GM23338 (cell line): Measurements from ENCODE around the gene CNDP2. TPM values are rescaled to one million over a fixed set of nuclear protein-coding genes. Genes with fewer than 3 reads are reported as not detected.

Experiments used
- ATAC-seq: fragments of 200-7000 bp; cut with Tn5 transposase; 3 replicates; pipeline ENCODE4 v1.9.1; 2020
- DNase-seq: peaks from one replicate; pipeline ENCODE4 v3.0.0-alpha.2; 2015; ENCODE audit warnings: low spot score
- H2AFZ ChIP-seq: fragments of 200-600 bp; sonication (generic); 2 replicates; pipeline ENCODE4 v1.8.0; 2016; ENCODE audit warnings: antibody characterized with exemption, mild to moderate bottlenecking, moderate library complexity
- H3F3A ChIP-seq: fragments of 200-600 bp; sonication (generic); replicated peaks from 2 replicates; pipeline ENCODE4 v1.8.0; 2017; ENCODE audit warnings: antibody characterized with exemption, mixed run types, low read depth
- H3K27ac ChIP-seq: fragments of 200-600 bp; sonication (generic); 2 replicates; pipeline ENCODE4 v1.6.1; 2016; ENCODE audit warnings: low read depth
- H3K27me3 ChIP-seq: fragments of 200-600 bp; sonication (generic); 2 replicates; pipeline ENCODE4 v1.8.0; 2016; ENCODE audit warnings: mild to moderate bottlenecking, mixed run types, moderate library complexity; ENCODE audit not compliant: insufficient read depth
- H3K36me3 ChIP-seq: fragments of 200-600 bp; sonication (generic); 2 replicates; pipeline ENCODE4 v1.8.0; 2016; ENCODE audit warnings: mild to moderate bottlenecking; ENCODE audit not compliant: insufficient read depth
- H3K4me1 ChIP-seq: fragments of 200-600 bp; sonication (generic); 2 replicates; pipeline ENCODE4 v1.8.0; 2016; ENCODE audit warnings: mild to moderate bottlenecking, moderate library complexity; ENCODE audit not compliant: insufficient read depth
- H3K4me2 ChIP-seq: fragments of 200-600 bp; sonication (generic); 2 replicates; pipeline ENCODE4 v1.7.1; 2017; ENCODE audit warnings: mixed run types
- H3K4me3 ChIP-seq: fragments of 200-600 bp; sonication (generic); 2 replicates; pipeline ENCODE4 v1.6.1; 2016; ENCODE audit warnings: mixed run types
- H3K79me2 ChIP-seq: fragments of 200-600 bp; sonication (generic); replicated peaks from 2 replicates; pipeline ENCODE4 v1.8.0; 2017; ENCODE audit warnings: mild to moderate bottlenecking; ENCODE audit not compliant: insufficient read depth
- H3K9me2 ChIP-seq: fragments of 200-600 bp; sonication (generic); 2 replicates; pipeline ENCODE4 v1.8.0; 2017; ENCODE audit not compliant: insufficient read depth
- H4K20me1 ChIP-seq: fragments of 200-600 bp; sonication (generic); replicated peaks from 2 replicates; pipeline ENCODE4 v1.8.0; 2017; ENCODE audit warnings: mild to moderate bottlenecking; ENCODE audit not compliant: insufficient read depth
- H3K27ac Mint-ChIP-seq: 2 replicates; pipeline ENCODE4 v1.8.0; 2020; ENCODE audit warnings: inconsistent platforms, mild to moderate bottlenecking, moderate library complexity, mixed read lengths
- H3K27me3 Mint-ChIP-seq: 3 replicates; pipeline ENCODE4 v1.8.0; 2022; ENCODE audit warnings: low read depth, mild to moderate bottlenecking, moderate library complexity, mixed read lengths, inconsistent platforms; ENCODE audit not compliant: insufficient read depth, poor library complexity
- H3K36me3 Mint-ChIP-seq: 3 replicates; pipeline ENCODE4 v1.8.0; 2021; ENCODE audit warnings: low read depth, mild to moderate bottlenecking, inconsistent platforms, moderate library complexity, mixed read lengths
- H3K4me1 Mint-ChIP-seq: 3 replicates; pipeline ENCODE4 v1.8.0; 2020; ENCODE audit warnings: mild to moderate bottlenecking, inconsistent platforms, mixed read lengths
- H3K4me3 Mint-ChIP-seq: 3 replicates; pipeline ENCODE4 v1.8.0; 2021; ENCODE audit warnings: moderate library complexity, mild to moderate bottlenecking, inconsistent platforms, mixed read lengths
- H3K9me3 Mint-ChIP-seq: 3 replicates; pipeline ENCODE4 v1.8.0; 2020; ENCODE audit warnings: moderate library complexity, mild to moderate bottlenecking, inconsistent platforms, mixed read lengths
- POLR2AphosphoS5 ChIP-seq: IDR thresholded peaks from 2 replicates; pipeline ENCODE4 v1.6.1; 2016; ENCODE audit warnings: antibody characterized with exemption, low read depth
- ZNF114 ChIP-seq: fragments of 250-450 bp; sonication (Bioruptor Pico); IDR thresholded peaks from 2 replicates; pipeline ENCODE4 v1.5.0; 2020; ENCODE audit warnings: mild to moderate bottlenecking, moderate library complexity
- polyA plus RNA-seq: library from polyadenylated mRNA; unstranded; fragments of >200 nt; fragmentation: Nextera tagmentation; extraction: Ambion mirVana; gene quantifications from 2 replicates; pipeline ENCODE4 v1.2.1, GENCODE V29; 2016
- total RNA-seq: library from RNA; depleted of rRNA; stranded (reverse); fragments of >200 nt; shearing (Covaris generic); gene quantifications from 2 replicates; pipeline ENCODE4 v1.2.3, GENCODE V29; 2014
- TF ChIP-seq, protein P1 (sequence below): fragments of 250-450 bp; sonication (Bioruptor Pico); IDR thresholded peaks from 2 replicates; pipeline ENCODE4 v1.5.0; 2020; ENCODE audit warnings: mild to moderate bottlenecking, moderate library complexity

The CNDP2 gene
- total and polyA plus RNA-seq, 2 experiments from 2014 or later = 116 to 175 TPM

DNA sequence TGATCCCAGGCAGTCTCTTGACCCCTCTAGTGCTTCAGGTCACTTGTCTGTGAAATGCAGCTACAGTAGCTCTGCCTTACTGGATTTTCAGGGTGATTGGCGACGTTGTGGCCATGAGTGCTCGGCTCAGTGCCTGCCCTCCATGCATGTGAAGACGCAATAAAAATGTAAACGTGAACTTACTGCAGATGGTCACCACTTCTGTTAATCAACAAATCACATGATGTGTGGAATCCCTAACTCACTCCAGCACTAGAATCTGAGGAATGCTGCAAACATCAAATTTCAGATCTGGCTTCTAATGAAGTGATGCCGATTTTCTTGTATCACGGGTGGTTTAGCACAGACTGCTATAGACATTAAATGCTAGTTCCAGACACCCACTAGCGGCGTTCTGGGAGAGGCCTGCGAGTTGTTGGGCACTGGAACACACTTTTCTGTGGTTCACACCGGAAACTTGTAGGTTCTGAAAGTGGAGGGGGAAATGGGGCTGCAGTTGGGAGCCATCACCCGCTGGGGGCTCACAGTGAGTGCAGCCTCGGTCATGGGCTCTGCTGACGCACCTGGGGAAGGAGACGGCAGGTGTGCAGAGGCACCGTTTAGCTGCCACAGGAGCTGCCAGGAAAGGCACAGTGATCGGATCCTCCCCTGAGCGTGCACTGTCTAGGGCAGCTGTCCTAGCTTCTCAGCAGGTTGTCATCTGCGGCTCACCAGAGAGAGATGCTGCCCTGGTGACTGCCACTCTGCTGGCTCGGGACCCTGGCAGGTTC lies 44.7 kb downstream of the CNDP2 start (continued):
- TF ChIP-seq, protein P1, sequence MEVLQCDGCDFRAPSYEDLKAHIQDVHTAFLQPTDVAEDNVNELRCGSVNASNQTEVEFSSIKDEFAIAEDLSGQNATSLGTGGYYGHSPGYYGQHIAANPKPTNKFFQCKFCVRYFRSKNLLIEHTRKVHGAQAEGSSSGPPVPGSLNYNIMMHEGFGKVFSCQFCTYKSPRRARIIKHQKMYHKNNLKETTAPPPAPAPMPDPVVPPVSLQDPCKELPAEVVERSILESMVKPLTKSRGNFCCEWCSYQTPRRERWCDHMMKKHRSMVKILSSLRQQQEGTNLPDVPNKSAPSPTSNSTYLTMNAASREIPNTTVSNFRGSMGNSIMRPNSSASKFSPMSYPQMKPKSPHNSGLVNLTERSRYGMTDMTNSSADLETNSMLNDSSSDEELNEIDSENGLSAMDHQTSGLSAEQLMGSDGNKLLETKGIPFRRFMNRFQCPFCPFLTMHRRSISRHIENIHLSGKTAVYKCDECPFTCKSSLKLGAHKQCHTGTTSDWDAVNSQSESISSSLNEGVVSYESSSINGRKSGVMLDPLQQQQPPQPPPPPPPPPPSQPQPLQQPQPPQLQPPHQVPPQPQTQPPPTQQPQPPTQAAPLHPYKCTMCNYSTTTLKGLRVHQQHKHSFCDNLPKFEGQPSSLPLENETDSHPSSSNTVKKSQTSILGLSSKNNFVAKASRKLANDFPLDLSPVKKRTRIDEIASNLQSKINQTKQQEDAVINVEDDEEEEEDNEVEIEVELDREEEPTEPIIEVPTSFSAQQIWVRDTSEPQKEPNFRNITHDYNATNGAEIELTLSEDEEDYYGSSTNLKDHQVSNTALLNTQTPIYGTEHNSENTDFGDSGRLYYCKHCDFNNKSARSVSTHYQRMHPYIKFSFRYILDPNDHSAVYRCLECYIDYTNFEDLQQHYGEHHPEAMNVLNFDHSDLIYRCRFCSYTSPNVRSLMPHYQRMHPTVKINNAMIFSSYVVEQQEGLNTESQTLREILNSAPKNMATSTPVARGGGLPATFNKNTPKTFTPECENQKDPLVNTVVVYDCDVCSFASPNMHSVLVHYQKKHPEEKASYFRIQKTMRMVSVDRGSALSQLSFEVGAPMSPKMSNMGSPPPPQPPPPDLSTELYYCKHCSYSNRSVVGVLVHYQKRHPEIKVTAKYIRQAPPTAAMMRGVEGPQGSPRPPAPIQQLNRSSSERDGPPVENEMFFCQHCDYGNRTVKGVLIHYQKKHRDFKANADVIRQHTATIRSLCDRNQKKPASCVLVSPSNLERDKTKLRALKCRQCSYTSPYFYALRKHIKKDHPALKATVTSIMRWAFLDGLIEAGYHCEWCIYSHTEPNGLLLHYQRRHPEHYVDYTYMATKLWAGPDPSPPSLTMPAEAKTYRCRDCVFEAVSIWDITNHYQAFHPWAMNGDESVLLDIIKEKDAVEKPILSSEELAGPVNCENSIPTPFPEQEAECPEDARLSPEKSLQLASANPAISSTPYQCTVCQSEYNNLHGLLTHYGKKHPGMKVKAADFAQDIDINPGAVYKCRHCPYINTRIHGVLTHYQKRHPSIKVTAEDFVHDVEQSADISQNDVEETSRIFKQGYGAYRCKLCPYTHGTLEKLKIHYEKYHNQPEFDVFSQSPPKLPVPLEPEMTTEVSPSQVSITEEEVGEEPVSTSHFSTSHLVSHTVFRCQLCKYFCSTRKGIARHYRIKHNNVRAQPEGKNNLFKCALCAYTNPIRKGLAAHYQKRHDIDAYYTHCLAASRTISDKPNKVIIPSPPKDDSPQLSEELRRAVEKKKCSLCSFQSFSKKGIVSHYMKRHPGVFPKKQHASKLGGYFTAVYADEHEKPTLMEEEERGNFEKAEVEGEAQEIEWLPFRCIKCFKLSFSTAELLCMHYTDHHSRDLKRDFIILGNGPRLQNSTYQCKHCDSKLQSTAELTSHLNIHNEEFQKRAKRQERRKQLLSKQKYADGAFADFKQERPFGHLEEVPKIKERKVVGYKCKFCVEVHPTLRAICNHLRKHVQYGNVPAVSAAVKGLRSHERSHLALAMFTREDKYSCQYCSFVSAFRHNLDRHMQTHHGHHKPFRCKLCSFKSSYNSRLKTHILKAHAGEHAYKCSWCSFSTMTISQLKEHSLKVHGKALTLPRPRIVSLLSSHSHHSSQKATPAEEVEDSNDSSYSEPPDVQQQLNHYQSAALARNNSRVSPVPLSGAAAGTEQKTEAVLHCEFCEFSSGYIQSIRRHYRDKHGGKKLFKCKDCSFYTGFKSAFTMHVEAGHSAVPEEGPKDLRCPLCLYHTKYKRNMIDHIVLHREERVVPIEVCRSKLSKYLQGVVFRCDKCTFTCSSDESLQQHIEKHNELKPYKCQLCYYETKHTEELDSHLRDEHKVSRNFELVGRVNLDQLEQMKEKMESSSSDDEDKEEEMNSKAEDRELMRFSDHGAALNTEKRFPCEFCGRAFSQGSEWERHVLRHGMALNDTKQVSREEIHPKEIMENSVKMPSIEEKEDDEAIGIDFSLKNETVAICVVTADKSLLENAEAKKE (CRISPR knock-in tag) = no peak
- no peak for TF ChIP-seq ZNF114

DNA sequence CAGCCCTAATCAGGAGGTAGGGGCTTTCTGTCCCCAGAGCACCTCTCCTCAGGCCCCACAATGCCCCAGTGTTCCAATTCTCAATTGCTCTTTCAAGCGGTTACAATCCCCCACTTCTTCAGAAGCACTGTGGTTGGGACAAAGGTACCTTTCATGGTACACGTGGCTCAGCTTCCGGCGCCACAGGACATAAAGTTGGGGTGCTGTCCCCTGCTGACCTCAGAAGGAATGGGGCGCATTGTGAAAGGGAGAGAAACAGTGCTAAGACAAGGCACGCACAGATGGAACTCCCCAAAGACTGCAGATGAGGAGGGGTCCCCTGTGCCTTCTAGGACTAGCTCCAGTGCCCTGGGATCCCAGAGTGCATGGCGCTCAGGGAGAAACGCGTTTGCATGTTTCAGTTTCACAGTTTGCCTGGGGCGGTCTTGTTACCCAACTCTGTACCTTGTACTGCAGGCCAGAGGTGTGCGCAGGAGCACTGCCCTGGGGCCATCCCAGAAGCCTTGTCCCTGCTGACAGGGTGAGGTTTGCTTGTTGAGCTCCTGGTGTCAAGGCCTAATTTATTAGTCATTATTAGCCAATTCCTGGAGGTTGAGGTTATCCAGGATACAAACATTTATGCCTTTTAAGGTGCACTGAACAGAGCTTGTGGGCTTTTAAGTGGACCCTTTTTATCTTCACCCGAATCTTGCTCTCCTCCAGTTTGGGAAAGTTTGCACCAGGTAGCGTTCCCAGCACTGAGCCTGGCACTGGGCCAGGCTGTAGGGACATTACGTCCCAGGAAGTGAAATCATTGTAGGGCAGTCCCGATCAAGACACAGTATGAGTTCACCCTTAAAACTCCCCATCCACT lies 45.8 kb downstream of the CNDP2 start:
- no peak overlapping the region for H3K4me3 ChIP-seq
- ATAC-seq = no peak
- no peak for DNase-seq

More for the DNA sequence above, 45.8 kb downstream of the CNDP2 start:
- no peaks in the 10 kb centered on the region; the same call in 2 of the 3 replicates for H3K4me1 Mint-ChIP-seq
- H3K36me3 ChIP-seq = no peaks in the 10 kb centered on the region
- no peaks in the 10 kb centered on the region for H3F3A ChIP-seq
- H3K79me2 ChIP-seq = no peaks in the 10 kb centered on the region
- H3K4me1 ChIP-seq = no peaks in the 10 kb centered on the region
- H3K27me3 ChIP-seq = no peaks in the 10 kb centered on the region
- H3K4me2 ChIP-seq = no peak overlapping the region
- no peak overlapping the region for H3K4me3 Mint-ChIP-seq
- no peak overlapping the region for H3K27ac Mint-ChIP-seq
- 0 out of 2 replicates have a peak overlapping the region, but pooled peaks have one; percentile 28 for H2AFZ ChIP-seq
- H3K27me3 Mint-ChIP-seq = no peaks in the 10 kb centered on the region
- H3K9me2 ChIP-seq = no peaks in the 10 kb centered on the region
- no peaks in the 10 kb centered on the region for H4K20me1 ChIP-seq
- no peak for TF ChIP-seq POLR2AphosphoS5
- peaks cover 7% of the 10 kb centered on the region; the same call in 1 of the 3 replicates for H3K9me3 Mint-ChIP-seq
- no peak overlapping the region for H3K27ac ChIP-seq
- no peaks in the 10 kb centered on the region for H3K36me3 Mint-ChIP-seq
